Kidney epithelial cell (primary cell): ENCODE measurements around the gene PNMA6E. TPM values are rescaled to one million over a fixed set of nuclear protein-coding genes. Genes with fewer than 3 reads are reported as not detected.

Experiments used
- DNase-seq: peaks from one replicate; pipeline ENCODE4 v3.0.0-alpha.2; 2010; ENCODE audit warnings: low read depth
- H3K27me3 ChIP-seq: 2 replicates; pipeline ENCODE4 v1.6.0; 2011; ENCODE audit warnings: low read length; ENCODE audit not compliant: control insufficient read depth, insufficient read depth
- H3K36me3 ChIP-seq: 2 replicates; pipeline ENCODE4 v1.5.1; 2011; ENCODE audit warnings: low read length; ENCODE audit not compliant: control insufficient read depth, insufficient read depth
- H3K4me3 ChIP-seq: 2 replicates; pipeline ENCODE4 v1.5.1; 2011; ENCODE audit warnings: low read depth, mild to moderate bottlenecking, control low read depth, low read length
- CTCF ChIP-seq: IDR thresholded peaks from 2 replicates; pipeline ENCODE4 v1.5.1; 2011; ENCODE audit warnings: mild to moderate bottlenecking, moderate library complexity, low read length, control low read depth, inconsistent platforms; ENCODE audit not compliant: insufficient read depth, poor library complexity, severe bottlenecking
- total RNA-seq: library from RNA; depleted of rRNA; stranded (reverse); fragments of >200 nt; gene quantifications from 2 replicates; pipeline ENCODE4 v1.2.3, GENCODE V29; 2015

PNMA6E gene
- total RNA-seq, 1 donor from 2014 or later = not detected

DNA sequence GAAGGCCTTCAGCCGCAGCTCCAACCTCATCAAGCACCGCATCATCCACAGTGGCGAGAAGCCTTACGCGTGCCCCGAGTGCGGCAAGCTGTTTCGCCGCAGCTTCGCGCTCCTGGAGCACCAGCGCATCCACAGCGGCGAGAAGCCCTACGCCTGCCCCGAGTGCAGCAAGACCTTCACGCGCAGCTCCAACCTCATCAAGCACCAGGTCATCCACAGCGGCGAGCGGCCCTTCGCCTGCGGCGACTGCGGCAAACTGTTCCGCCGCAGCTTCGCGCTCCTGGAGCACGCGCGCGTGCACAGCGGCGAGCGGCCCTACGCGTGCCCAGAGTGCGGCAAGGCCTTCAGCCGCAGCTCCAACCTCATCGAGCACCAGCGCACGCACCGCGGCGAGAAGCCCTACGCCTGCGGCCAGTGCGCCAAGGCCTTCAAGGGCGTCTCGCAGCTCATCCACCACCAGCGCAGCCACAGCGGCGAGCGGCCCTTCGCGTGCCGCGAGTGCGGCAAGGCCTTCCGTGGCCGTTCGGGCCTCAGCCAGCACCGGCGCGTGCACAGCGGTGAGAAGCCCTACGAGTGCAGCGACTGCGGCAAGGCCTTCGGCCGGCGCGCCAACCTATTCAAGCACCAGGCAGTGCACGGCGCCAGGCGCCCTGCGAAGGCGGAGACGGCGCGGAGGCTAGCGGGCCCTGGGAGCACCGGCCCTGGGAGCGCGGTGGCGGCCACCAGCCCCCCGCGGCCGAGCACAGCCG, 19.9 kb upstream of the PNMA6E start:
- H3K4me3 ChIP-seq = no peak overlapping the region
- no peak for DNase-seq
- H3K36me3 ChIP-seq = no peaks in the 10 kb centered on the region
- H3K27me3 ChIP-seq = no peaks in the 10 kb centered on the region
- no peak for TF ChIP-seq CTCF

GRCh38 chrX:153417637-153418036, 16.5 kb upstream of the PNMA6E start:
- TF ChIP-seq CTCF = no peak
- DNase-seq = no peak
- H3K4me3 ChIP-seq = no peak overlapping the region
- no peaks in the 10 kb centered on the region for H3K27me3 ChIP-seq
- H3K36me3 ChIP-seq = no peaks in the 10 kb centered on the region

- Histone ChIP-seq H3K27me3 (peaks cover under 1% of the 10 kb centered on the region), H3K4me3 (no peak overlapping the region), H3K36me3 (no peaks in the 10 kb centered on the region)
- no peak for DNase-seq
- no peak for TF ChIP-seq CTCF
Measured at GRCh38 chrX:153416781-153417450, 15.8 kb upstream of the PNMA6E start.

GRCh38 chrX:153414856-153415510, 13.8 kb upstream of the PNMA6E start:
- no peaks in the 10 kb centered on the region for H3K36me3 ChIP-seq
- H3K4me3 ChIP-seq = no peak overlapping the region
- TF ChIP-seq CTCF = no peak
- no peak for DNase-seq
- H3K27me3 ChIP-seq = peaks cover 7% of the 10 kb centered on the region

DNA sequence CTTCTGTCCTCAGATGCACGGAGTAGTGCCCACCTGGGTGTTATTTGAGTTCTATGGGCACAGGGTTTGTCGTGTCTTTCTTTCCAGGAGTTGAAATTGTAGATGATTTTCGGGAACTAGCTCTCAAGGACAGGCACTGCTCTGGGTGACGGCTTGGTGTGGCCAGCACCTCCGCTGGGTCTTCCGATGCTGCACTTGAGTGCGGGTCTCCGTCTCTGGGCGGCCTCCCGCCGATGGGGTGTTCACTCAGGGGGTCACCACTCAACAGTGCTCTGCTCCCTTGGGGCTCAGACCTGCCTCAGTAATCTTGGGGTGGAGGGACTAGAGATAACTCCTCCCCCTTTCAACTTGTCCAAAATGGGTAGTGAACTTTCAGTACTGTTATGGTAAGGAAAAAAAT, 12.6 kb upstream of the PNMA6E start:
- H3K36me3 ChIP-seq = no peaks in the 10 kb centered on the region
- DNase-seq = no peak

More for the DNA sequence above, 12.6 kb upstream of the PNMA6E start:
- H3K27me3 ChIP-seq = peaks cover 7% of the 10 kb centered on the region
- no peak overlapping the region for H3K4me3 ChIP-seq
- TF ChIP-seq CTCF = no peak
